Aorta (tissue), 5 donors: Measurements from ENCODE around the gene ZDHHC14. TPM values are rescaled to one million over a fixed set of nuclear protein-coding genes. Genes with fewer than 3 reads are reported as not detected.

Experiments
- ATAC-seq: fragments of 200-7000 bp; cut with Tn5 transposase; one replicate; pipeline ENCODE4 v1.9.1; 2022; ENCODE audit warnings: moderate library complexity; ENCODE audit not compliant: low FRiP score
- DNase-seq, 2 donors: peaks; one replicate each; pipeline ENCODE4 v3.0.0-alpha.2; 2020
- H3K27ac ChIP-seq, 2 donors: one replicate each; pipeline ENCODE4 v1.5.1; 2013; ENCODE audit warnings: low read length in 2 of 2, mild to moderate bottlenecking in 2 of 2, moderate library complexity in 2 of 2, control low read depth in 1 of 2, inconsistent platforms in 1 of 2, low read depth in 1 of 2
- H3K27me3 ChIP-seq, 2 donors: one replicate each; pipeline ENCODE4 v1.6.1; 2013; ENCODE audit warnings: control low read depth in 1 of 2, low read length in 1 of 2, mild to moderate bottlenecking in 1 of 2, moderate library complexity in 1 of 2; ENCODE audit not compliant: insufficient read depth in 2 of 2, control insufficient read depth in 1 of 2
- H3K36me3 ChIP-seq, 2 donors: one replicate each; pipeline ENCODE4 v1.6.1; 2013; ENCODE audit warnings: control low read depth in 1 of 2, low read length in 1 of 2, mild to moderate bottlenecking in 1 of 2; ENCODE audit not compliant: insufficient read depth in 2 of 2, control insufficient read depth in 1 of 2
- H3K4me1 ChIP-seq, 2 donors: one replicate each; pipeline ENCODE4 v1.6.1; 2013; ENCODE audit warnings: low read length in 2 of 2, control low read depth in 1 of 2, mild to moderate bottlenecking in 1 of 2, moderate library complexity in 1 of 2; ENCODE audit not compliant: insufficient read depth in 2 of 2, control insufficient read depth in 1 of 2
- H3K4me3 ChIP-seq, 2 donors: one replicate each; pipeline ENCODE4 v1.5.1; 2013; ENCODE audit warnings: low read length in 2 of 2, control low read depth in 1 of 2, mild to moderate bottlenecking in 1 of 2
- H3K9me3 ChIP-seq: one replicate; pipeline ENCODE4 v1.6.1; 2013; ENCODE audit warnings: mild to moderate bottlenecking, low read length; ENCODE audit not compliant: control insufficient read depth
- WGBS, 2 donors: extraction: QIAGEN DNeasy Blood & Tissue Kit; methylation state at CpG; one replicate each; pipeline ENCODE4 v1.1.7; 2013; 5-methylcytosine and 5-hydroxymethylcytosine counted together
- intact Hi-C, 2 donors: fragments of 100-400 bp; cut with DNase I; formaldehyde crosslinking; loops; one replicate each; pipeline versions ENCODE4 v1.14.2 to v1.15.0; 2022
- polyA plus RNA-seq, 2 donors: library from polyadenylated mRNA; stranded (reverse); fragments of 200-250 nt; gene quantifications; one replicate each; pipeline ENCODE4 v1.2.3, GENCODE V29; 2013
- total RNA-seq, 2 donors: library from RNA; stranded (reverse); fragmentation: NEBNext Ultra II Directional; extraction: Animal tissue kit (Norgen Biotek cat#: 25700); gene quantifications; one replicate each; pipeline ENCODE4 v1.2.1, GENCODE V29; 2021
- donor health status: healthy with polysubstance abuse.
- donor health status: Bipolar disorder and iron deficiency.
- donor health status: DM: no; HTN: no; CAD: no.
- donor health status: DM: no; HTN: no; CAD: no.
- donor health status: DM: yes; HTN: yes; CAD: no.

The ZDHHC14 gene
- total and polyA plus RNA-seq, 4 donors, result 2.8 to 17.8 (median 14.4) TPM

DNA sequence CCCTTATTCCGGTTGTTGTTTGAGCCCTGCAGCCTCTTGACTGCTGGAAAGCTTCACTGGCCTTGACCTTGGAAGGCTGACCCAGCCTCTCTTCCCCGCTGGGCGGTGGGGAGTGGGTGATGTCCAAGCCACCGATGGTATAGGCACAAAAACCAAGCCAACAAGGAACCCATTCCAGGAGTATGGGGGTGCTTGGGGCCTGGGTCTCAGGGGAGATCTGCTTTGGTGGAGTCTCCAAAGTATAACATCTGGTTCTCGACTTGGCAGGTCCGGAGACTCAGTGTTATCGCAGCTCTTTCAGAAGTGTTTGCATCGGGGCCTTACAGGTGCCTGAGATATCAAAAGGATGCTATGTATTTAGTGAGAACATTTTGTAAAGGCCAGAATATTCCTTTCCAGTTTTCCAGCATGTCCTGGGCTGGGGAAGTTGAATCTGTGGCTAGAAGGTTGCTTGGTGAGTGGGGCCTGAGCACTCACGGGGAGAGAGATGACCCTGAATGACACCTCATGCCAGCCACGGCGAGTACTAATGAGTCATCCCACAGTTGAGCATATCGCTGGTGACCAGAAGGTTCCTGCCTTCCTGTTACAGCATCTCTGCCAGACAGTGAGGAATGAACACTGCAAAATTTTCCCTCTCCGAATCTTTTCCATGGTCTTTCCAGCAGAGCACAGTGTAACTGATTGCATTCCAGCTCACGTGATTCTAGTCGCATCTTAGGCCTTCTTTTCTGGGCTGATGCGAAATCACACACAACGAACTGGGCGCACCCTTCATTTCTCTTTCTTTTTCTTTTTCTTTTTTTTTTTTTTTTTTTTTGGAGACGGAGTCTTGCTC lies 133.9 kb downstream of the ZDHHC14 start:
- Histone ChIP-seq H3K27me3 (no peaks in the 10 kb centered on the region), H3K4me3 (no peak overlapping the region), H3K4me1 (no peaks in the 10 kb centered on the region), H3K27ac (peak overlapping the region in 1 of 2 donors; percentile 17), H3K9me3 (no peaks in the 10 kb centered on the region), H3K36me3 (no peaks in the 10 kb centered on the region)
- intact Hi-C loops, result no loop called here
- WGBS, 2 donors, result 77% methylated on average over 19 of the region's 19 CpGs
- DNase-seq (no peak), ATAC-seq (peak; percentile 69)

DNA sequence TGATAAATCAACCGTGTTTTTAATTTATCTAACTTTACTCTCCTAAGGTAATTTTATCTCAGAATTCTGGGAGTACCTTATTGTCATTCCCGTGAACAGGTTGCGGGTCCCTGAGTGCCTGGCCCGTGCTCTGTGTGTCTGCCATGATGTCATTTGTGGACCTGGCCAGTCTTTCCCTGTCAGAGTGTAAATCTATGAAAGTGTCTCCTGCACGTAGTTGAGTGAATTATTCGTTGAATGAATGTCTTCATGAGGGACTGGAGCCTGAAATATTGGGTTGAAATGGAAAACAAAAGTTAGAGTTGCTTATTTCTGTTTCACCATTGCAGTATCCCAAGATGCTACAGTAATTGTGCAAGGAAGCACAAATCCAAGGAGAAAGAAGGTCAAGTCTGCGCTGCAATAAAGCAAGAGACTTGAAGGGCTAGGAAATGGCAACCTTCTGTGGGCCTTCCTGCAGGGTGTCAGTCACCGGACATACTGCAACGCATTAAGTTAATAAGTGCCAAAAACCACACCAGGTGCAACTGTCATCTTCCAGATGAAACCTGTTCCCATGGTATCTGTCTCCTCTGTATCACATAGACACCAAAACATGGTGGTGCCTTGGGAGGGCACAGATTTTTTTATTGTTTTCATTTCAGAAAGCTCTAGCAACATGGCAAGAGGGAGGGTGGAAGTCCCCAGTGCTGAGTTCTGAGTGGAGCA lies 135.5 kb downstream of the ZDHHC14 start:
- Histone ChIP-seq H3K4me3 (no peak overlapping the region), H3K27ac (no peak overlapping the region), H3K4me1 (no peaks in the 10 kb centered on the region), H3K27me3 (no peaks in the 10 kb centered on the region), H3K36me3 (no peaks in the 10 kb centered on the region), H3K9me3 (no peaks in the 10 kb centered on the region)
- ATAC-seq (no peak), DNase-seq (no peak)
- WGBS, 2 donors, result 91 to 92% methylated on average over 9 of the region's 9 CpGs
- intact Hi-C loops, result no loop called here

DNA sequence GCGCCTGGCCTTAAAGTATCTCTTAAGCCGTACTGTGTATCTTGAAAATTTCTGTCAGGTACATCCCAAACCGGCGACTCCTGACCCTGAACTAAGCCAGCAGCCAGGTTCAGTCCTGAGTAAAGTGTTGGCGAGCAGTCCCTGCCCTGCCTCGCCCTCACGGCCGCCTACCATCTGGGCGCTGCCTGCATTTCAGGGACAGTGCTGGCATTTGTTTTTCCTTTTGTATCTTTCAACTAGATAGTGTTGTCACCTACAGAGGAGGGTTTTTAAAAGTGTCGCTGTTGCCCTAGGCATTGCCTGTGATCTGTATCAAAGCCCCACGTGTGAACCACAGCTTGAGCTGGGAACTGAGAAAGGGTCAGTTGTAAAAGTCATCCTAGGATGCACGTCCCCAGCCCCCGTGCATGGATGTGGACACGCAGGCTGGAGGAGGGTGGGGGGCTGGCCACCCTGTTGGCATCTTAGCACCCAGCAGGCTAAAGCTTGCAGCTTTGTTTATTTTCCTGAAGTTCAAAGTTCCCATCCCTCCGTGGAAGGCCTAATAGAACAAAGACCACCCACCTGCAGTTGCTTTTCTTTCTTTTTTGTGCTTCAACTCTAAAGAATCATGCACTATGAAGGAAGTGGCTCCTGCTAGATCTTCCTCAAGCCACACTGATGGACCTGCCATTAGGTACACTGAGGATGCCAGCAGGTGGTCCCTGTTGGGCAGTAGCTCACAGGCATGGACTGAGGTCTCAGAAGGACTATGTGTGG lies 136.8 kb downstream of the ZDHHC14 start:
- Histone ChIP-seq H3K27me3 (no peaks in the 10 kb centered on the region), H3K4me3 (no peak overlapping the region), H3K27ac (no peak overlapping the region), H3K36me3 (no peaks in the 10 kb centered on the region), H3K4me1 (no peaks in the 10 kb centered on the region), H3K9me3 (no peaks in the 10 kb centered on the region)
- ATAC-seq (no peak), DNase-seq (no peak)
- intact Hi-C loops, result no loop called here
- 87 to 92% methylated on average over 15 of the region's 15 CpGs for WGBS, 2 donors

DNA sequence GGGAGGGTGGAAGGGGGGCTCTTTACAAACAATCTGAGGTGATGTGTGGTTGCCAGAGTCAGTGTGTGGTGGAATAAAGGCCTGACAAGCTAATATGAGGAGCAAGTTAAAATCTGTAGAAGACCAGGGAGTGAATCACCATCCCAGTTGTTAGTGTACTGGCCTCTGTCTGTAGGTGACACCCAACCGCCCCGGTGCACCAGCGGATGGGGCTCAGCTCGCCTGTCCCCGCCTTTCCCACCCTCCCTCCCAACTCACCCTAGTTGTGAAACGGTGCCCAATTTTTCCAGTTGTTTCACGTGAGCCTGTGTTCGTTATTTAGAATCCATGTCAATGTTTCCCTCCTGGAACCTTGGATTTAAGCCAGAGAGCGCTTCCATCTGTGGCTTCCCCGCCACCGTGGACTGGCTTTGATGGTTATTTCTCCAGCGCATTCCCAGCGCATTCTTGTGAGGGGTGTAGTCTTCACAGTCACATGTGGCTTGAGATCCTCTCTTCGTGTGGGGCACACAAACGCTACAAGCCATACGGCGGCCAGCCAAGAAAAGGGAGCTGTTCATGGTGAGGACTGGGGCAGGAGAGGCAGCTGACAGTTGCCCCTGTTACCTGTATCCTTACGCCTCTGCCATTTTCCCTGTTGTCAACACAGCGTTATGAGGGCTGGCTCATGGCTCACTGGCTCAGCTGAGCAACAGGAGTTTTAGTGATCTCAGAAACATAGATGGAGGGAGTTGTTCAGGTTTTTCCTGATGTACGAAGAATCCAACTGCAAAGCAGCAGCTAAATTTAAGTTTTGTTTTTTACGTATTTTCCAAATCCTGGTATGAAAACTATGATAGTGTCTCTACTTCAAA lies 137.6 kb downstream of the ZDHHC14 start:
- Histone ChIP-seq H3K4me3 (no peak overlapping the region), H3K27me3 (no peaks in the 10 kb centered on the region), H3K9me3 (no peaks in the 10 kb centered on the region), H3K27ac (no peak overlapping the region), H3K4me1 (no peaks in the 10 kb centered on the region), H3K36me3 (no peaks in the 10 kb centered on the region)
- WGBS, 2 donors, result 83 to 94% methylated on average over 21 of the region's 21 CpGs
- intact Hi-C loops, result no loop called here
- DNase-seq (no peak), ATAC-seq (no peak)

DNA sequence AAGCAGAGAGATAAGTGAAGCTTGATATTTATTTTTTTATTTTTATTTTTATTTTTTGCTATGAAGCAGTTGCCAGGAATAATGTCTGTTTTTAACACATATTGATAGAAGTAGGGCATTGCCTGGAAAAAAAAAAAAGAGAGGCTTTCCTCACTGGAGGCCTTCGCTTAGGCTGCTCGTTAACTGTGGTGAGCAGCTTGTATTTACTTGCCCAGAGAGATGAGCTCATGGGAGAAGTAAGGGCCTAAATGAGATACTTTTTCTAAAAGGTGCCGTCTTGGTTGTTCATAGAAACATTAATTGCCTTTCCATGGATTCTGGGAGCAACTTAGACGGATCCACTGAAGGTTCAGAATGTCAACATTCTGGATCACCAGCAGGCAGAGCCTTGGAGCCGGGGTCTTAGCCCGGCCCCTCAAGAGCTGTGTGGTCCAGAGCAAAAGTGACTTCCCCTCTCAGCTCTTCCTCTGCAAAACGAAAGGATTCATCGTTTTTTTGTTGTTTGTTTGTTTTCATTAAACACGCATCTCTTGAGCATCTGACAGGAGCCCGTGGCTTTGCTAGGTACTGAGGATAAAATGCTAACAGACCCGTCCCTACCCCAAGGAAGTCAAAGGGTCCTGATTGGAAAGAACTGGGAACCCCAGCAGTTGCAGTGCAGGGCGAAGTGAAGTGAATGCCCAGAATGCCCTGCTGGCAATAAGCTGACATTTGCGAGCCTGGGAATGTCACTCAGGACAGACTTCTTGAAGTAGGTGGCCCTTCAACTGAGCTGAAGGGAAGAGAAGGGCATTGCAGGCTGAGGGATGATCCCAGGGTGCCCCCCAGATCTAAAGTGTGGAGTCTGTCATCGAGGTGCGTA lies 138.5 kb downstream of the ZDHHC14 start:
- WGBS, 2 donors, result 89 to 90% methylated on average over 15 of the region's 15 CpGs
- intact Hi-C loops, result no loop called here
- no peak for ATAC-seq
- H3K4me1 ChIP-seq, result no peaks in the 10 kb centered on the region
- no peaks in the 10 kb centered on the region for H3K9me3 ChIP-seq
- H3K27me3 ChIP-seq, result no peaks in the 10 kb centered on the region
- no peak overlapping the region for H3K4me3 ChIP-seq
- no peak overlapping the region for H3K27ac ChIP-seq
- H3K36me3 ChIP-seq, result no peaks in the 10 kb centered on the region
- DNase-seq, result no peak

DNA sequence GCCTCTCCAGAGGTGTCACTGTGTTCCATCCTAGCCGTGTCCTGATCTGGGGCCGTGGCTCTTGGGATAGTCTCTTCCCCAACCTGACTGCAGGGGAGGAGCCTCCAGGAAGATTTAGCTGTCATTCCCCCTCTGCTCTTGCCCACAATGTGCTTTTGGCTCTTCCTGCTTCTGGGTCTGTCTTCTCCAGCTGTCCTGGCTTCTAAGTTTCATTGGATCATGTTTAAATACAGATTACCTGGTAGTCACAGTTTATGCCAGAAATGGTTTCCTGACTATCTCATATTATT lies 139.1 kb downstream of the ZDHHC14 start:
- no peaks in the 10 kb centered on the region for H3K4me1 ChIP-seq
- intact Hi-C loops, result no loop called here
- H3K27me3 ChIP-seq, result no peaks in the 10 kb centered on the region
- no peak overlapping the region for H3K4me3 ChIP-seq
- no peak for DNase-seq
- no peaks in the 10 kb centered on the region for H3K9me3 ChIP-seq
- no peak overlapping the region for H3K27ac ChIP-seq
- 95 to 100% methylated on average over 2 of the region's 2 CpGs for WGBS, 2 donors
- no peak for ATAC-seq
- no peaks in the 10 kb centered on the region for H3K36me3 ChIP-seq

DNA sequence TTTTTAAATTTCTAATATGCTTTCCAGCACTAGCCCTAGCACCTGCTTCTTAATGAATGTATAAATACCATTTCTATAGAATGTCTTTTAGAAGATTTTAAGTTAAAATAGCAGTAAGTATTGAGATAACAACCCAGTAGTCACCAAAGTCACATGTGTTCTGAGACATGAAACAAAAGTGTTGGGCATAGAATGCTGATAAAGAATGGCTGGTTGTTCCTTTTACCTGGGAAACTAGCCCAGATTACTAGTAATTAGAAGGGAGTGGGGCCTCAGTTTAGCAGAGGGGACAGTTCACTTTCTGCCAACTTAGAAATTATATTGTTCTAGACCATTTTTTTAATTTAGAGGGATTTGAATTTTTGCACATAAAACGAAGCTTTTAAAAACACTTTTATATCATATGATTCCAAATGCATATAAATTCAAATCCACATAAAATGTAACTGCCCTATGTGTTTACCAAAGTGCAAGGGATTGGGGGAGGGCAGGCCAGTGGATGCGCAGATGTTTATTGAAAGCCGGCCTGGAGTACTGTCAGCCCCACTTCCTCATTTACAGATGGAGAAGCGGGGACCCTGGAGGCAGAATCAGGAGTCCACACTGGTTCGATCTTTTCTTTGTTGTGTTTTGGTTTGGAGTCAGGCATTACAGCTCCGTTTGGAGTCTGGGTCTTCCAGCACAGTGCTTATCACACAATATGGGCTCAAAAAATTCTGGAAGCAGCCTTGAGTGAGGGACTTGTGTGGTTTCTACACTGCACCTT lies 139.8 kb downstream of the ZDHHC14 start:
- H3K36me3 ChIP-seq, result no peaks in the 10 kb centered on the region
- no peak for DNase-seq
- no peaks in the 10 kb centered on the region for H3K4me1 ChIP-seq
- no peak overlapping the region for H3K27ac ChIP-seq
- H3K4me3 ChIP-seq, result no peak overlapping the region
- intact Hi-C loops, result no loop called here
- ATAC-seq, result no peak
- no peaks in the 10 kb centered on the region for H3K9me3 ChIP-seq
- 88 to 91% methylated on average over 6 of the region's 6 CpGs for WGBS, 2 donors
- no peaks in the 10 kb centered on the region for H3K27me3 ChIP-seq
